Head of caudate nucleus (tissue), 42 donors: ENCODE data around the gene PCDHGA10.
"Not testable (repeated sequence)": the region's sequence is repeated elsewhere in the genome, so short reads cannot be mapped to it uniquely, and the experiment has no call there.

ENCODE experiments used
- DNase-seq, 42 donors: peaks; one replicate each; pipeline versions ENCODE4 v3.0.0 to v3.0.0-alpha.2; 2020 to 2021; ENCODE audit warnings: mixed read lengths in 7 of 42
- intact Hi-C: fragments of 100-400 bp; cut with DNase I; formaldehyde crosslinking; loops from one replicate; pipeline ENCODE4 v1.15.0; 2022

PCDHGA10 gene

GRCh38 chr5:141412854-141413539 is at the start of gene PCDHGA10:
Gene PCDHGA10 (plus strand): TSS chr5:141412987. CDS start chr5:141413176, 189 bp downstream.
- DNase-seq, result peak in 10 of 42 donors; percentile 15 to 68 (median 36)
- intact Hi-C loops, result loop anchor here (10.0 kb wide), 1 partner anchor 142 kb away; no protein-coding TSS in a partner anchor

GRCh38 chr5:141363952-141364660 is 48.7 kb upstream of the PCDHGA10 start, which contains the start of gene PCDHGA5:
Gene PCDHGA5 (plus strand): TSS chr5:141364162. CDS start chr5:141364331, 169 bp downstream.
- intact Hi-C loops, result no loop called here
- no peak for DNase-seq

GRCh38 chr5:141366016-141366896 is 46.5 kb upstream of the PCDHGA10 start:
- DNase-seq, result no peak
- intact Hi-C loops, result no loop called here

GRCh38 chr5:141369994-141370848 is 42.6 kb upstream of the PCDHGA10 start, which contains the start of gene PCDHGB3:
Gene PCDHGB3 (plus strand): TSS chr5:141370242. CDS start chr5:141370395, 153 bp downstream.
- intact Hi-C loops, result no loop called here

GRCh38 chr5:141371572-141372475 is 41.0 kb upstream of the PCDHGA10 start:
- DNase-seq, result no peak
- intact Hi-C loops, result no loop called here

More at GRCh38 chr5:141369994-141370848, 42.6 kb upstream of the PCDHGA10 start, which contains the start of gene PCDHGB3:
- DNase-seq, result peak in 9 of 42 donors; percentile 9 to 63 (median 25)

- intact Hi-C loops, result no loop called here
- no peak for DNase-seq
Measured at GRCh38 chr5:141373673-141374317, 39.0 kb upstream of the PCDHGA10 start, which contains the start of gene PCDHGA6. Gene PCDHGA6 (plus strand): TSS chr5:141373891. CDS start chr5:141374084, 193 bp downstream.

GRCh38 chr5:141374627-141375026 is 38.2 kb upstream of the PCDHGA10 start:
- DNase-seq, result no peak
- intact Hi-C loops, result no loop called here

- DNase-seq, intact Hi-C loops: not testable (repeated sequence)
Measured at GRCh38 chr5:141375444-141376155, 37.2 kb upstream of the PCDHGA10 start.

GRCh38 chr5:141382469-141383294 is 30.1 kb upstream of the PCDHGA10 start, which contains the start of gene PCDHGA7:
Gene PCDHGA7 (plus strand): TSS chr5:141382742. CDS start chr5:141382900, 158 bp downstream.
- intact Hi-C loops, result no loop called here
- no peak for DNase-seq

- intact Hi-C loops, result no loop called here
- DNase-seq, result no peak
Measured at GRCh38 chr5:141383345-141383744, 29.4 kb upstream of the PCDHGA10 start.

- intact Hi-C loops, result no loop called here
- DNase-seq, result no peak
Measured at GRCh38 chr5:141384471-141385267, 28.1 kb upstream of the PCDHGA10 start.

GRCh38 chr5:141387557-141388311 is 25.1 kb upstream of the PCDHGA10 start, which contains the start of gene PCDHGB4:
Gene PCDHGB4 (plus strand): TSS chr5:141387698. CDS start chr5:141387885, 187 bp downstream.
- peak in 1 of 42 donors; percentile 33 for DNase-seq
- intact Hi-C loops, result not testable (repeated sequence)

GRCh38 chr5:141388661-141389060 is 24.1 kb upstream of the PCDHGA10 start:
- no peak for DNase-seq
- intact Hi-C loops, result no loop called here
